Panc1 (cell line): ENCODE results near the gene NARS2.
"Not testable (repeated sequence)": the region's sequence is repeated elsewhere in the genome, so short reads cannot be mapped to it uniquely, and the experiment has no call there.

Source experiments
- POLR2AphosphoS5 ChIP-seq: IDR thresholded peaks from 2 replicates; pipeline ENCODE4 v1.6.1; 2012; ENCODE audit warnings: mild to moderate bottlenecking, low read depth, low read length, moderate library complexity
- TF ChIP-seq, protein P1 (sequence below): fragments of 450-650 bp; IDR thresholded peaks from 2 replicates; pipeline ENCODE4 v1.5.1; 2017; ENCODE audit warnings: mild to moderate bottlenecking
- TF ChIP-seq, protein P2 (sequence below), 2 experiments: IDR thresholded peaks; 2 replicates each; pipeline ENCODE4 v1.6.1; 2011 to 2012; ENCODE audit warnings: low read depth in 2 of 2, control low read depth in 1 of 2, low read length in 1 of 2, mild to moderate bottlenecking in 1 of 2, moderate library complexity in 1 of 2; ENCODE audit not compliant: insufficient read depth in 1 of 2

DNA sequence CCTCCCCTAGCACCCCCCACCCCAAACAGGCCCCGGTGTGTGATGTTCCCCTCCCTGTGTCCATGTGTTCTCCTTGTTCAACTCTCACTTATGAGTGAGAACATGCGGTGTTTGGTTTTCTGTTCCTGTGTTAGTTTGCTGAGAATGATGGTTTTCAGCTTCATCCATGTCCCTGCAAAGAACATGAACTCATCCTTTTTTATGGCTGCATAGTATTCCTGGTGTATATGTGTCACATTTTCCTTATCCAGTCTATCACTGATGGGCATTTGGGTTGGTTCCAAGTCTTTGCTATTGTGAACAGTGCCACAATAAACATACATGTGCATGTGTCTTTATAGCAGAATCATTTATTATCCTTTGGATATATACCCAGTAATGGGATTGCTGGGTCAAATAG, 22.9 kb upstream of the NARS2 start:
- TF ChIP-seq, protein P1, sequence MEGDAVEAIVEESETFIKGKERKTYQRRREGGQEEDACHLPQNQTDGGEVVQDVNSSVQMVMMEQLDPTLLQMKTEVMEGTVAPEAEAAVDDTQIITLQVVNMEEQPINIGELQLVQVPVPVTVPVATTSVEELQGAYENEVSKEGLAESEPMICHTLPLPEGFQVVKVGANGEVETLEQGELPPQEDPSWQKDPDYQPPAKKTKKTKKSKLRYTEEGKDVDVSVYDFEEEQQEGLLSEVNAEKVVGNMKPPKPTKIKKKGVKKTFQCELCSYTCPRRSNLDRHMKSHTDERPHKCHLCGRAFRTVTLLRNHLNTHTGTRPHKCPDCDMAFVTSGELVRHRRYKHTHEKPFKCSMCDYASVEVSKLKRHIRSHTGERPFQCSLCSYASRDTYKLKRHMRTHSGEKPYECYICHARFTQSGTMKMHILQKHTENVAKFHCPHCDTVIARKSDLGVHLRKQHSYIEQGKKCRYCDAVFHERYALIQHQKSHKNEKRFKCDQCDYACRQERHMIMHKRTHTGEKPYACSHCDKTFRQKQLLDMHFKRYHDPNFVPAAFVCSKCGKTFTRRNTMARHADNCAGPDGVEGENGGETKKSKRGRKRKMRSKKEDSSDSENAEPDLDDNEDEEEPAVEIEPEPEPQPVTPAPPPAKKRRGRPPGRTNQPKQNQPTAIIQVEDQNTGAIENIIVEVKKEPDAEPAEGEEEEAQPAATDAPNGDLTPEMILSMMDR: not testable (repeated sequence)
- not testable (repeated sequence) for TF ChIP-seq POLR2AphosphoS5
- TF ChIP-seq, protein P2, sequence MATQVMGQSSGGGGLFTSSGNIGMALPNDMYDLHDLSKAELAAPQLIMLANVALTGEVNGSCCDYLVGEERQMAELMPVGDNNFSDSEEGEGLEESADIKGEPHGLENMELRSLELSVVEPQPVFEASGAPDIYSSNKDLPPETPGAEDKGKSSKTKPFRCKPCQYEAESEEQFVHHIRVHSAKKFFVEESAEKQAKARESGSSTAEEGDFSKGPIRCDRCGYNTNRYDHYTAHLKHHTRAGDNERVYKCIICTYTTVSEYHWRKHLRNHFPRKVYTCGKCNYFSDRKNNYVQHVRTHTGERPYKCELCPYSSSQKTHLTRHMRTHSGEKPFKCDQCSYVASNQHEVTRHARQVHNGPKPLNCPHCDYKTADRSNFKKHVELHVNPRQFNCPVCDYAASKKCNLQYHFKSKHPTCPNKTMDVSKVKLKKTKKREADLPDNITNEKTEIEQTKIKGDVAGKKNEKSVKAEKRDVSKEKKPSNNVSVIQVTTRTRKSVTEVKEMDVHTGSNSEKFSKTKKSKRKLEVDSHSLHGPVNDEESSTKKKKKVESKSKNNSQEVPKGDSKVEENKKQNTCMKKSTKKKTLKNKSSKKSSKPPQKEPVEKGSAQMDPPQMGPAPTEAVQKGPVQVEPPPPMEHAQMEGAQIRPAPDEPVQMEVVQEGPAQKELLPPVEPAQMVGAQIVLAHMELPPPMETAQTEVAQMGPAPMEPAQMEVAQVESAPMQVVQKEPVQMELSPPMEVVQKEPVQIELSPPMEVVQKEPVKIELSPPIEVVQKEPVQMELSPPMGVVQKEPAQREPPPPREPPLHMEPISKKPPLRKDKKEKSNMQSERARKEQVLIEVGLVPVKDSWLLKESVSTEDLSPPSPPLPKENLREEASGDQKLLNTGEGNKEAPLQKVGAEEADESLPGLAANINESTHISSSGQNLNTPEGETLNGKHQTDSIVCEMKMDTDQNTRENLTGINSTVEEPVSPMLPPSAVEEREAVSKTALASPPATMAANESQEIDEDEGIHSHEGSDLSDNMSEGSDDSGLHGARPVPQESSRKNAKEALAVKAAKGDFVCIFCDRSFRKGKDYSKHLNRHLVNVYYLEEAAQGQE (IDR thresholded peaks at IDR 0.05; ENCODE audit: insufficient read depth in 1 of 2, low read depth in 2 of 2, low read length in 1 of 2): not testable (repeated sequence)
